GM18502 (cell line): ENCODE data around the gene MRPL10.
"Not testable (repeated sequence)": the region's sequence is repeated elsewhere in the genome, so short reads cannot be mapped to it uniquely, and the experiment has no call there.

Source experiments
- ATAC-seq: cut with Tn5 transposase; IDR thresholded peaks from one replicate; pipeline ENCODE4 v1.9.1; 2021; ENCODE audit warnings: mild to moderate bottlenecking; ENCODE audit not compliant: unreplicated experiment, poor library complexity

The MRPL10 gene

DNA sequence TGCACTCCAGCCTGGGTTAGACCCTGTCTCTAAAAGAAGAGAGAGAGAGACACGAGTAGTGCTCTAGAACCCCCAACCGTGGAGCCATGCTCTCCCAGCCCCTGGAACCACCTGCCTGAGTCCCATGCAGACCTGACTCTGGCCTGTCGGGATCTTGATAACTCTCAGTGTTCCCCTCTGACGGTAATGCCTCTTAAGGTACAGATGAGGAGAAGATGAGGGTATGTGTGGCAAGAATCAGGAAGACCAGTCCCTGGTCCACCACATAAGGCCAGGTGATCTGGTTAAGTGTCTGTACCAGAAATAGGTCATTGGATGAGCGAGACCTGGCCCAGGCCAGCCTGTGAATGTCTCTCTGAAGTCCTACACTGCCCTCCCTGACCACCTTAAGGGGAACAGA lies 28.1 kb downstream of the MRPL10 start:
- ATAC-seq = no peak

DNA sequence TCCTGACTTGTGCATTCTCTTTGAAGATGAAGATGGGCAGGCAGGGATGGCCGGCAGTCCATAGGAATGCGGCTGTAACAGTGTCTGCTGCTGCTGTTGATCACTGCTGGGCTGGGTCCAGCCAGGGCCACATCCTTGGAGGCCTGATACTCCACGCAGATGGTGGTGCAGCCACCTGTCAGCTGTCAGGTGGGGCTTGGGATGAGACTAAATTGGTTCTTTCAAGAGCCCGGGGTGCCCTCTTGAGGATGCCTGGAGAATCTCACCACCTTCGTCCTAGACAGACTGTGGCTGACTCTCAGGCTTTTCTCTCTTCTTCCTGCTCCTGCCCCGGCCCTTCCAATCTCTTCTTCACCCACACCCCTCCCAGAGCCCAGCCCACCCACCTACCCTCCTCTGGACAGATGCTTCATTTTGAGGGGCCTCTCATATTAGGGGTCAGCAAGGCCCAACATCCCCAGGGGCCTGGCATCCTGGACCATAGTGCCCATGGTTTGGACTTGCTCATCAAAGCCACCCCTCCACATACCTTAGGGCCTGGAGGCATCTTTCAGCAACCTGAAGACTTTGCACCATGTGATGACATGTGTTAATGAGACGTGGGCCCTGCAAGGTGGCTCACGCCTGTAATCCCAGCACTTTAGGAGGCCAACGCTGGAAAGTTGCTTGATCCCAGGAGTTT lies 28.9 kb downstream of the MRPL10 start:
- no peak for ATAC-seq

DNA sequence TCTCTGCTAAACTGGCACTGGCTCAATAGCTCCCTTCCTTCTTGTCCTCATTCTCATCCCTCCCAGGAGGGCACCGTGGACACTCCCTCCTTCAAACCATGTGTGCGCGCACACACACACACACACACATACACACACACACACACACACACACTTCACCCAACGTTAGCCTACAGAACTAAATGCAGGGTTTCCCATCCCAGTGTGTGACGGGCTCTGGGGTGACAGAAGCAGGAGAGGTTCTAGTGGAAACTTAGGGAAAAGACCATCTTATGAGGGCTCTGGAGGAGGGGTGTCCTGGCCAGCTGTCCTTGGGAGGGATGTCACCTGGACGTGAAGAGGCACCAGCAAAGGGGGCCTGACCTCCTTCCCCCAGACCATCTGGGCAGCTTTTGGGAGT lies 29.4 kb downstream of the MRPL10 start:
- ATAC-seq = no peak

DNA sequence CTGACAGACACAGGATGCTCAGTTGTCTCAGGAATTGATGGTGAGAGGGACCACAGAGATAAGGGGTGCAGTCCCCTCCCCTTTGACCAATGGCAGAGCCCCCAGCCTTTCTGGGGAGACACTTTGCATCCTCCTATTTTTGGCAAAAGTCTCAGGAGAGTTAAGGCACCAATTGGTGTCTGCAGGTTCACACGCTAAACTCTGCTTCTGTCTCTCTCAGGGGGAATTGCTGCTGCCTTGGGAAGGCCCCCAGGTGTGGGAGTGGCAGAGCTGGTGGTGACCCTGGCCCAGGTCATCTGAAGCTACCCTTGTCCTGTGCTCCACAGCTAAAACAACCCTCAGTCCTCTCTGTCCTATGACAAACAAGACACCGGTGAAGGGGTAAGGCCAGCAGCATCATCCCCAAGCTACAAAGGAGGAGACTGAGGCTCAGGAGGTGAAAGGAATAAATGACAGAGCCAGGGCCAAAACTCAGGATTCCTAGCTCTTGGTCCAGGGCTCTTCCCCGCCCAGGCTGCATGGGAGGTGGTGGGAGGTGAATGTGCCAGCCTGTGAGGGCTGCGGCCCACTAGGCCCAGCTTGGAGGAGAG lies 30.1 kb downstream of the MRPL10 start:
- no peak for ATAC-seq

DNA sequence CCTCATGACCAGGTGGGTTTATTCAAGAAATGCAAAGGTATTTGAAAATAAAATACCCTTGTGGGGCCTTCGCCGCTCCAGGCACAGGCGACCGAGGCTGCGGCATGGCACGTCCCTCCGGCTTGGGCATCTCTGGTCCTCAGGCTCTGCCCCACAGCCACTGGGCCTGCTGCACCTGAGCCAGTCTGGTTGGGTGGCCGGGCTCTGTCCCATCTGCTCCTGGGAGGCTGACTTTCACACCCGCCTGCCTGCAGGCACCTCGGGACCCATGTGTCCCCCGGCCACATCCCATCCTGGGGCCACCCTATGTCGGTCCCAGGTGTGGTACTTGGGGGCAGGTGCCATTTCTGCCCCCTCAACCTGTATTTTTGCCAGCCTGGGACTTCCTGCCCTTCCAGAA lies 30.7 kb downstream of the MRPL10 start:
- no peak for ATAC-seq

DNA sequence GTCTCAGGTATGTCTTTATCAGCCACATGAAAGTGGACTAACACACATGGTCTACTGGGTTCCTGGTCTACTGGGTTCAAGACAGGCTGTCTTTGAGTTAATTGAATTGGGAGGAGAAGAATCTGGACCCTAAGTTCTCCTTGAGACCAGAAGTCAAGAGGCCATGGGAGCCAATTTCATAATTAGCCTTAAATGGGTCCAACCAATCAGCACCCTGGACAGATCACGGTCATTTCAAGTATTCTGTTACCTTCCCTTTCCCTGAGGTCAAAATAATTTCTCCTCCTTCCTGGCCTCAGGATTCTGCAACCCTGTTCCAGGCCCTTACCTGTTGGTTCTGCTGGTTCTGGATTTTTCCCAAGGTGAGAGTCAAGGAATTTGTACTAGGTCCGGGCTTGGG lies 33.5 kb downstream of the MRPL10 start:
- ATAC-seq = no peak

DNA sequence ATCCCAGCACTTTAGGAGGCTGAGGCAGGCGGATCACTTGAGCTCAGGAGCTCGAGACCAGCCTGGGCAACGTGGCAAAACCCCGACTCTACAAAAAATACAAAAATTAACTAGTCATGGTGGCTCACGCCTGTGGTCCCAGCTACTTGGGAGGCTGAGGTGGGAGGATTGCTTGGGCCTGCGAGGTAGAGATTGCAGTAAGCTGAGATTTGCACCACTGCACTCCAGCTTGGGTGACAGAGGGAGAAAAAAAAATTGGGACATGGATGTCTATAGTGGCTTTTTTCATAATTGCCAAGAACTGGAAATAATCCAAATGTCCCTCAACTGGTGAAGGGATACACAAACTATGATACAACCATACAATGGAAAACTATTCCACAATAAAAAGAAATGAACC lies 38.4 kb downstream of the MRPL10 start:
- ATAC-seq = no peak

DNA sequence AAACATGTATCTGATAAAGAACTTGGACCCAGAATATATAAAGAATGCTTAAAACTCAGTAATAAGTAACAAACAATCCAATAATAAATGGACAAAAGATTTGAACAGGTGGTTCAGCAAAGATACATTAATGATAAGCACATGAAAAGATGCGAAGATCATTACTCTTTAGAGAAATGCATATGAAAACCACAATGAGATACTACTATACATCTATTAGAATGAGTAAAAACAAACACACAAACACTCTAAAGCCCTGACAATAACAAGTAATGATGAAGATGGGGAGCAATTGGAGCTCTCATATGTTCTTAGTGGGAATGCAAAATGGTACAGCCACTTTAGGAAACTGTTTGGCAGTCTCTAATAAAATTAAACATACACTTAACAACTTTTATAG lies 38.9 kb downstream of the MRPL10 start:
- ATAC-seq = no peak

DNA sequence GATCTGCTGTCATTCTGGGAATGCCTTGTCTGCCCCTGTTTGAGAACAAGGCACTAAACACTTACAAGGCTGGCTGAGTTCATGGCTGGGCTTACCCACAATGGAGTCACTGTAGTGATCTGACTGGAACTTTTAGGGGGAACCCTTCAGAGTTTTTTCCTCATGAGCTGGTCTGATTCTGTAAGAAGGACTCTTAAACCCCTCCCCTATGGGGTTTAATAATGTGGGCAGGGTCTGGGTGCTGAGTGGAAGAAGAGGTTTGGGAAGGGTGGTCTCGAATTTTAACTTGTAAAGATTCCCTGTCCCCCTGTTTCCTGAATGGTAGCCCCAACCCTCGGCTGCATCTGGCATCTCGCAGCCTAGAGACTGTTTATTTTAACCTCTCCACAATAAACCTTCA lies 40.3 kb downstream of the MRPL10 start:
- ATAC-seq = no peak

DNA sequence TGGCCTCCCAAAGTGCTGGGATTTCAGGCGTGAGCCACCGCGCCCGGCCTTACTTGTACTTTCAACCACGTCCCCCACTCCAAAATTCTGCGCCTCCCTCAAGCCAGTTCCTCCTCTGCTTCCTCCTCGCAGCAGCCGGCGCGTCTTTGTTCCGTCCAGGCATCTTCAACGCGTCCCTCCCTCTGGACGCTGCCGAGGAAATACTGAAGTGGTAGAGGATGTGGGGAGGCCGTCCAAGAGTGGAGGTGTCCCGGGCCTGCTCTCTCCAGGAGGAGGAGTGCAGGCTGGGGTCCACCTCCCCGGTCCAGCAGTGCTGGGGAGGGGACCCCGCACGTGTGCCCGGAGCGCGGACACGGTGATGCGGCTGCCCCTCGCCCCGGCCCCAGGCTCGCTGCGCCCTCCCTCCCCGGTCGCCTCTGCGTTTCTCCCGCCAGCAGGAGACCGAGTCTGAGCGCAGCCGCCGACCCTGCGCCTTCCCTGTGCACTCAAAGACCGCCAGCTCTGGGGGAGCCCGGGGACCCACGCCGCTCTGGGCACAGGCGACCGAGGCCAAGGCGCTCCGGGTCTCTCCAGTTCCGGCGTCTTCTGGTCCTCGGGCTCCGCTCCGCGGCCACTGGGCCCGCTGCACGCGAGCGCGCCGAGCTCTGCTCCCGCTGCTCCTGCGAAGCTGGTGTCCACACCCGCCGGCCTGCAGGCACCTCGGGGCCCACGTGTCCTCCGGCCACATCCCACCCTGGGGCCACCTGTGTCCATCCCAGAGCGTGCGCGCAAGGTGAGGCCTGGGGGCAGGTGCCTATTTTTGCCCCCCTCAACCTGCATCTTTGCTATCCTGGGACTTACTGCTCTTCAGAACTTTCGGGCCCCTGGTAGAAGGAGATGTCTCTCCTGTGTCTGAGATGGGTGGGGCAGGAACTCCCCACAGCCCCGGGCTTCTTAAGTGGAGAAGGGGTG lies 41.5 kb downstream of the MRPL10 start:
- ATAC-seq = no peak

DNA sequence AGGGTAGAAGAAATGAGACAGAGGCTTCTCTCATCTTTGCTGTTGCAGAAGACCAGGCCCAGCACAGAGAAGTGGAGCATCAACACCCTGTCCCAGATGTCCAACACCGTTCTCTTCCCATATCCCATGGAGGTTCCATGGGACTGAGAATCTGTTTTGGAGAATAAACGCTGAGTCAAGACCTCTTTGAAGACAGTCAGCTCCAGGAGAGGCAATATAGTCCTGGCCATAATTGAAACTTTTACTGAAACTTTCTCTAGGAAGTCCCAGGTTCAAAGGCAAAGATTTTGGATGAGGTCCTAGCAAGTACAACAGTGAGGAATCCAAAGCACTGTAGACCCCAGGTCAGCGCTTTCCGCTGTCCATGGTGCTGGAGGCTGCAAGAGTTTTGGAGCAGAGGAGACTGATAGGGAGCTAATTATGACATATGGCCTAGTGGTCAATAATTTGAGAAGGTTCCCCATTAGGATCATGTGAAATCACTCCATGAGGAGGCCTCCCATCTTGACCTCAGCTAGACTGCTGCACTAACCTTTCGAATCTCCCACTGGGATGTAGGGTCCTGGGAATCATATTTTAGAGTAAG lies 45.7 kb downstream of the MRPL10 start:
- no peak for ATAC-seq

DNA sequence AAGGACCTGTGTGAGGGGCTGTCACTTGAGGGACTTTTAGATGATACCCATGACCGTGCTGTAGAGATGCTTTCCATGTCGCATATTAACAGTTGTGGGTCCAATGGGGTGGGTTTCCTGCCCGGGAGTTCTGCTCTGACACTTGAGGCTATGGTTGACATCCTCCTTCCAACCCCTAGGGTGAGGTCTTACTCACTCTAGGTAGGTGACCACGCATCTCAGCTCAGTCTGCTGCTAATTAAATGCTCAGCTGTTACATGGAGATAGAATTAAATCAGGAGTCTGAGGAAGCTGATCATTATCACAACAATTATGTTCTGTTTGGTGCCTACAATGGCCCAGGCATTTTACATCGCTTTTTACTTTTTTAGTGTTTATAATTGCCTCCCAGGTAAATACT lies 49.9 kb downstream of the MRPL10 start:
- ATAC-seq = no peak

DNA sequence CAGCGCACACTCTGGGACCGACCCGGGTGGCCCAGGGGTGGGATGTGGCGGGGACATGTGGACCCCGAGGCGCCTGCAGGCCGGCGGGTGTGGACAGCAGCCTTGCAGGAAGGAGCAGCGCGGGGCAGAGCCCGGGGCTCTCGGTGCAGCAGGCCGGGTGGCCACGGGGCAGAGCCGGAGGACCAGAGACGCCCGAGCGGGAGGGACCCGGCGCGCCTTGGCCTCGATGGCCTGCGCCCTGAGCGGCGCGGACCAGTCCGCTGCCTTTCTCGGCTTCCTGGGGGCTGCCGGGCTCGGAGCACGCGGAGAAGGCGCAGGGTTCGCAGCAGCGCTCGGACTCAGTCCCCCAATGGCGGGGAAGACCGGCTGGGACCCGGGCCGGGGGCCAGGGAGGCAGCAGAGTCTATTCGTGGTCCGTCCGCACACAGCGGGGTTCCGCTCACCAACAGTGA lies 53.1 kb downstream of the MRPL10 start:
- ATAC-seq = no peak

DNA sequence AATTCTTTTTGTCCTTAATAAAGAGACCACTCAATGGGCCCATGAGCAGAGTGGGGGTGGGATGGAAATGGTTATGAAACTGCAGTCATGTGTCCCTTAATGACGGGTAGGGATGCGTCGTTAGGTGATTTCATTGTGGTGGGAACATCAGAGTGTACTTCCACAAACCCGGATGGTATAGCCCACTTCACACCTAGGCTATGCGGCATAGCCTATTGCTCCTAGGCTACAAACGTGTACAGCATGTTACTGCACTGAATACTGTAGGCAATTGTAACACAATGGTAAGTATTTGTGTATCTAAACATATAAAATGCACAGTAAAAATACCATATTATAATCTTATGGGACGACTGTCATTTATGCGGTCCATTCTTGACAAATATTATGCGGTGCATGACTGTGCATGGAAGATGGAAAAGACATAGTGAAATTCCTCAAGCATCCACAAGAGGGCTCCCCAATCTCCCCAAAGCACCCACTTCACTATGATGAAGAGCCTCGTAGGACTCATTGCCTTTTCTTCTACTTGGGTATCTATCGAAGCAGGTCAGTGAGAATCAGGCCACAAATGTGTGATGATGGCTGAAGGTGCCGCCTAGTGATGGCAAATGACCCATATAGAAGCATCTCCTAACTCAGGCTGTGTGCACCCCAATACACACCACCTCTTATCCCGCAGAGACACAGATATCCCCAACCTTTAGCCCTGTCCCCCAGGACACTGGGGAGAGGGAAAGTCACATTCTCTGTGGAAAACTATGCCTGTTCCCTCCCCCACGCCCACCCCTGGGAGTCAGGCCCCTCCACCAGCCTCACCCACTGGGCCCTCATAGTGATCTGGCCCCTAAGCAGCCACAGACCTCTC lies 54.8 kb downstream of the MRPL10 start:
- no peak for ATAC-seq

DNA sequence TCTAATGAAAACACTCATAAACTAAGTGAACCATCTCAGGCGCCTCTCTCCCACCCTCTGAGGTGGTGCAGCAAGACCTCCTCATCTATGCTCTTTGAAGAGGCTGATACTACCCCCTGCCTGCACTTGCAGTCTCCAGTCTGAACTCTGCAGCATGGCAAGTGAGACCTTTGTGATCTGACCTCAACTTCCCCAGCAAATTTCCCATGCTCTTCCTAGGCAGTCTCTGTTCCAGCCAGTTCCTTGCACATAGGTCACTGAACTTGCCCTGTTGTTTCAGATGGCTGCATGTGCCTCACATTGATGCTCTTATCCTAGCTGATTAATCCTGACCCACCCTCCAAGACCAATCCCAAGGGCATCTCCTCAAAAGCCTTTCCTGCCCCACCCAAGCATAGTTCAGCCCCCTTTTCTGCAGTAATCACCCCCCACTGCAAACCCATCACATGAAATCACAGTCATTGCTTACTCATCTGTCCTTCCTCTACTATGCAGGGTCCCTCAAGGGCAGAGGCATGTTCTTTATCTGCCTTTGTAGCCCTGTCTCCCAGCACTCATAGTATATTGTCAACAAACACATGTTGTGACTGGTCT lies 56.3 kb downstream of the MRPL10 start:
- no peak for ATAC-seq

DNA sequence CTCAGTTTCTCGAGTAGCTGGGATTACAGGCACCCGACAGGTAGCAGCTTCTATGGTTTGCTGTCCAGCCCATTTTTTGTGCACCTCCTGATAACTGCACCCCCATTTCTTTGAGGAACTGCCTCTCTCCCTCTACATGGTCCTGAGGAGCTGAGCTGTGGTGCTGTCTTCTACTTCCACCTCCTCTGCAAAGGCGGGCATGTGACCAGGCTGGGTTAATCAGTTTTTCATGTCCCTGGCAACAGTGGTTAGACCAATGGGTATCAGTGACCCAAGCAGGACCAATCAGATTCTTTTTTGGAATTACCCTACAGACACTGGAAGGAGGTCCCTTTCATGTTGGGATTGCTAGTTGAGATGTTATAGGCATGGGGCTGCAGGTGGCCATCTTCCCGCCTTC lies 57.0 kb downstream of the MRPL10 start:
- no peak for ATAC-seq

DNA sequence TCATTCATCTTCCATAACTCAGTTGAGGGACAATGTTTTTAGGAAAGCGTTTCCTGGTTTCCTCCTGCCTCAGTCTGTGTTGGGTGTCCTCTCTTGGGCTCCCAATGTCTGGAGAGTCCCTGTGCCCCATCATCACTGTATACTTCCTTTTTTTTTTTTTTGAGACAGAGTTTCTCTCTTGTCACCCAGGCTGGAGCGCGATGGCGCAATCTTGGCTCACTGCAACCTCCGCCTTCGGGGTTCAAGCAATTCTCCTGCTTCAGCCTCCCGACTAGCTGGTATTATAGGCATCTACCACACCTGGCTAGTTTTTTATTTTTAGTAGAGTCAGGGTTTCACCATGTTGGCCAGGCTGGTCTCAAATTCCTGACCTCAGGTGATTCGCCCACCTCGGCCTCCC lies 57.7 kb downstream of the MRPL10 start:
- not testable (repeated sequence) for ATAC-seq
